ENCODE data around the gene ERBB4. TPM values are rescaled to one million over a fixed set of nuclear protein-coding genes. Genes with fewer than 3 reads are reported as not detected.

ERBB4 gene
- total RNA-seq, 1 experiment from 2014 or later = 2.9 TPM

GRCh38 chr2:211367293-211367692 lies 1171.3 kb downstream of the ERBB4 start:
- intact Hi-C loops (cut with micrococcal nuclease; ENCODE audit: unreplicated experiment) = no loop called here
- H3K4me3 Mint-ChIP-seq (ENCODE audit: low read depth, unreplicated experiment) = no peak overlapping the region
- TF ChIP-seq CTCF (IDR thresholded peaks at IDR 0.05; ENCODE audit: unreplicated experiment) = no peak
- H3K4me1 Mint-ChIP-seq (ENCODE audit: low read depth, unreplicated experiment) = peaks cover 14% of the 10 kb centered on the region
- peak overlapping the region; percentile 43 for H3K27ac Mint-ChIP-seq (ENCODE audit: unreplicated experiment)
- no peaks in the 10 kb centered on the region for H3K36me3 Mint-ChIP-seq (ENCODE audit: insufficient read depth, unreplicated experiment)
- BruUV-seq (replicated peaks) = no TSS peak
- DNase-seq = no peak
- H3K27me3 Mint-ChIP-seq (ENCODE audit: unreplicated experiment) = no peaks in the 10 kb centered on the region
- CTCF ChIA-PET = no interaction called here
- peaks cover 8% of the 10 kb centered on the region for H3K9me3 Mint-ChIP-seq (ENCODE audit: low read depth, unreplicated experiment)

- intact Hi-C loops (cut with micrococcal nuclease; ENCODE audit: unreplicated experiment) = no loop called here
- no TSS peak for BruUV-seq (replicated peaks)
- Mint-ChIP-seq H3K4me1 (ENCODE audit: low read depth, unreplicated experiment) (peaks cover 14% of the 10 kb centered on the region), H3K9me3 (ENCODE audit: low read depth, unreplicated experiment) (peaks cover 12% of the 10 kb centered on the region), H3K27ac (ENCODE audit: unreplicated experiment) (no peak overlapping the region), H3K36me3 (ENCODE audit: insufficient read depth, unreplicated experiment) (no peaks in the 10 kb centered on the region), H3K27me3 (ENCODE audit: unreplicated experiment) (no peaks in the 10 kb centered on the region), H3K4me3 (ENCODE audit: low read depth, unreplicated experiment) (no peak overlapping the region)
- no peak for DNase-seq
- no peak for TF ChIP-seq CTCF (IDR thresholded peaks at IDR 0.05; ENCODE audit: unreplicated experiment)
- CTCF ChIA-PET = no interaction called here
Observed at GRCh38 chr2:211364911-211365310, 1173.7 kb downstream of the ERBB4 start.

GRCh38 chr2:211361383-211361782 lies 1177.2 kb downstream of the ERBB4 start:
- Mint-ChIP-seq H3K27ac (ENCODE audit: unreplicated experiment) (no peak overlapping the region), H3K4me1 (ENCODE audit: low read depth, unreplicated experiment) (no peaks in the 10 kb centered on the region), H3K4me3 (ENCODE audit: low read depth, unreplicated experiment) (no peak overlapping the region), H3K9me3 (ENCODE audit: low read depth, unreplicated experiment) (peaks cover 12% of the 10 kb centered on the region), H3K36me3 (ENCODE audit: insufficient read depth, unreplicated experiment) (no peaks in the 10 kb centered on the region), H3K27me3 (ENCODE audit: unreplicated experiment) (no peaks in the 10 kb centered on the region)
- TF ChIP-seq CTCF (IDR thresholded peaks at IDR 0.05; ENCODE audit: unreplicated experiment) = no peak
- intact Hi-C loops (cut with micrococcal nuclease; ENCODE audit: unreplicated experiment) = no loop called here
- no peak for DNase-seq
- CTCF ChIA-PET = no interaction called here
- BruUV-seq (replicated peaks) = no TSS peak

- CTCF ChIA-PET = no interaction called here
- Mint-ChIP-seq H3K27me3 (ENCODE audit: unreplicated experiment) (no peaks in the 10 kb centered on the region), H3K4me3 (ENCODE audit: low read depth, unreplicated experiment) (no peak overlapping the region), H3K9me3 (ENCODE audit: low read depth, unreplicated experiment) (peaks cover 12% of the 10 kb centered on the region), H3K4me1 (ENCODE audit: low read depth, unreplicated experiment) (peaks cover 7% of the 10 kb centered on the region), H3K27ac (ENCODE audit: unreplicated experiment) (no peak overlapping the region), H3K36me3 (ENCODE audit: insufficient read depth, unreplicated experiment) (no peaks in the 10 kb centered on the region)
- TF ChIP-seq CTCF (IDR thresholded peaks at IDR 0.05; ENCODE audit: unreplicated experiment) = no peak
- no peak for DNase-seq
- intact Hi-C loops (cut with micrococcal nuclease; ENCODE audit: unreplicated experiment) = no loop called here
- no TSS peak for BruUV-seq (replicated peaks)
Observed at GRCh38 chr2:211359347-211359746, 1179.3 kb downstream of the ERBB4 start.

Measured in Calu3 (cell line).